Activated CD8-positive, alpha-beta T cell treated with anti-CD3 and anti-CD28 coated beads, Interleukin-2, amount 10 ng/mL, durations not matched to agents 7 days and 5 days (primary cell): Measurements from ENCODE around the gene MTURN. TPM values are rescaled to one million over a fixed set of nuclear protein-coding genes. Genes with fewer than 3 reads are reported as not detected.

ENCODE experiments used
- ATAC-seq: fragments of 150-1000 bp; cut with Tn5 transposase; one replicate; pipeline ENCODE4 v1.10.0; 2021; ENCODE audit warnings: moderate library complexity
- CTCF ChIA-PET: fragments of 350-600 bp; sonication (Branson Sonifier 250); formaldehyde crosslinking; loops from one replicate; lab custom pipeline; 2021; ENCODE audit warnings: antibody characterized with exemption; lab: Charles Lee
- POLR2A ChIA-PET: fragments of 350-600 bp; sonication (Branson Sonifier 250); formaldehyde crosslinking; loops from one replicate; lab custom pipeline; 2021; ENCODE audit warnings: antibody characterized with exemption; lab: Charles Lee
- DNase-seq: peaks from one replicate; pipeline ENCODE4 v3.0.0-alpha.2; 2020
- H3K27ac Mint-ChIP-seq: one replicate; pipeline ENCODE4 v1.8.0; 2021; ENCODE audit warnings: mild to moderate bottlenecking, mixed read lengths
- H3K27me3 Mint-ChIP-seq: one replicate; pipeline ENCODE4 v1.8.0; 2021; ENCODE audit warnings: low read depth, mixed read lengths
- H3K36me3 Mint-ChIP-seq: one replicate; pipeline ENCODE4 v1.8.0; 2021; ENCODE audit warnings: low read depth, mixed read lengths
- H3K4me1 Mint-ChIP-seq: one replicate; pipeline ENCODE4 v1.8.0; 2021; ENCODE audit warnings: low read depth, mixed read lengths
- H3K4me3 Mint-ChIP-seq: one replicate; pipeline ENCODE4 v1.8.0; 2021; ENCODE audit warnings: mild to moderate bottlenecking, mixed read lengths
- H3K9me3 Mint-ChIP-seq: one replicate; pipeline ENCODE4 v1.8.0; 2022; ENCODE audit warnings: mixed read lengths; ENCODE audit not compliant: insufficient read depth
- total RNA-seq, 2 experiments: library from RNA; stranded (reverse); gene quantifications; one replicate each; pipeline ENCODE4 v1.2.3, GENCODE V29; 2021

Gene MTURN
- total RNA-seq, 2 experiments from 2014 or later, result 1.1 to 1.3 TPM

DNA sequence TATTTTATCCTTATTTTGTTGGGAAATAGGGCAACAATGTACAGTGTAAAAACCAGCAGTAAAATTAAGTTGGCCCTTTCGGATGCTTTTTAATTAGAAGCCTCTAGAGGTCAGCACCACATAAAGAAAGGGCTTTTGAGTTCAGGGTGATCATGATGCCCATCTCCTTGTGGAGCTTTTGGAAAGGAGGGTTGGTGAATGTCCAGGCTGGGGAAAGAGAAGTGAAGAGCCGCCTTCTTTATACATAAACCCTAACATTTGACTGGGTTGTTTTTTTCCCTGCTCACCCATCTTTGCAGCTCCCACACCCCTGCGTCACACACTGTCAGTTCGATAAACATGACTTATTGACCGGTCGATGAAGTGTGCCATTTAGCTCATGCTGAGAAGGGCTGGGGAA lies 29.8 kb downstream of the MTURN start:
- ATAC-seq, result no peak
- POLR2A ChIA-PET, result interaction anchor here (1.1 to 1.9 kb wide), 2 partner anchors 20 to 120 kb away, joined by 3 to 5 read pairs; no protein-coding TSS in a partner anchor
- no peaks in the 10 kb centered on the region for H3K36me3 Mint-ChIP-seq
- CTCF ChIA-PET, result interaction anchor here (0.6 to 4.1 kb wide), 13 partner anchors 9 to 399 kb away, joined by 3 to 35 read pairs (median 3); partner anchors contain the start of genes GGCT, MTURN and NOD1
- H3K4me1 Mint-ChIP-seq, result peaks cover 43% of the 10 kb centered on the region
- H3K9me3 Mint-ChIP-seq, result no peaks in the 10 kb centered on the region
- H3K4me3 Mint-ChIP-seq, result no peak overlapping the region
- H3K27me3 Mint-ChIP-seq, result no peaks in the 10 kb centered on the region
- peak overlapping the region; percentile 12 for H3K27ac Mint-ChIP-seq
- no peak for DNase-seq

DNA sequence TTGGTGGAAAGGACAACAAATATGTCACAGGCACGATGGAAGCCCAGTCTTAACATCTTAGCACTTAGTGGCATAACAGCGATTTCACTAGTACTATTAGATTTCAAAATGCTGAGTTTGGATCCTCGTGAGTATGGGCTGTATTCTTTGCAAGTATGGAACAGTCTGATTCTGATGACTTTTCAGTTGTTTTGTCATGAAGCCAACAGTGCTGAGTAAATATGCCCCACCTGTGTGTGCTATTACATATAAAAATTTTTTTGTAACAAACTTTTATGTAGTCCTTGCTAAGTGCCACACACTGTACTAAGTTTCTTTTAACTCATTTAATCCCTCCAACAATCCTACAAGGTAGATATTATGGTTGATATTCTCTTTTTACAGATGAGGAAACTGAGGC lies 30.8 kb downstream of the MTURN start:
- CTCF ChIA-PET, result interaction anchor here (1.0 kb wide), 1 partner anchor 111 kb away, joined by 3 read pairs; no protein-coding TSS in a partner anchor
- POLR2A ChIA-PET, result no interaction called here
- Mint-ChIP-seq H3K9me3 (no peaks in the 10 kb centered on the region), H3K27ac (no peak overlapping the region), H3K4me3 (no peak overlapping the region), H3K4me1 (peaks cover 33% of the 10 kb centered on the region), H3K36me3 (no peaks in the 10 kb centered on the region), H3K27me3 (peaks cover 2% of the 10 kb centered on the region)
- DNase-seq, result no peak
- no peak for ATAC-seq

GRCh38 chr7:30166155-30166840 lies 31.5 kb downstream of the MTURN start:
- Mint-ChIP-seq H3K36me3 (no peaks in the 10 kb centered on the region), H3K27me3 (peaks cover 7% of the 10 kb centered on the region), H3K4me3 (no peak overlapping the region), H3K9me3 (no peaks in the 10 kb centered on the region), H3K4me1 (peaks cover 28% of the 10 kb centered on the region), H3K27ac (no peak overlapping the region)
- ATAC-seq (no peak), DNase-seq (no peak)
- CTCF ChIA-PET, result interaction anchor here (1.0 to 1.1 kb wide), 3 partner anchors 14 to 110 kb away, joined by 3 read pairs; no protein-coding TSS in a partner anchor
- POLR2A ChIA-PET, result no interaction called here

GRCh38 chr7:30166841-30167235 lies 32.1 kb downstream of the MTURN start:
- CTCF ChIA-PET, result interaction anchor here (1.0 to 1.1 kb wide), 3 partner anchors 13 to 109 kb away, joined by 3 read pairs; no protein-coding TSS in a partner anchor
- Mint-ChIP-seq H3K9me3 (no peaks in the 10 kb centered on the region), H3K36me3 (no peaks in the 10 kb centered on the region), H3K27ac (no peak overlapping the region), H3K27me3 (peaks cover 7% of the 10 kb centered on the region), H3K4me3 (no peak overlapping the region), H3K4me1 (peaks cover 27% of the 10 kb centered on the region)
- no peak for DNase-seq
- ATAC-seq, result no peak
- POLR2A ChIA-PET, result no interaction called here

DNA sequence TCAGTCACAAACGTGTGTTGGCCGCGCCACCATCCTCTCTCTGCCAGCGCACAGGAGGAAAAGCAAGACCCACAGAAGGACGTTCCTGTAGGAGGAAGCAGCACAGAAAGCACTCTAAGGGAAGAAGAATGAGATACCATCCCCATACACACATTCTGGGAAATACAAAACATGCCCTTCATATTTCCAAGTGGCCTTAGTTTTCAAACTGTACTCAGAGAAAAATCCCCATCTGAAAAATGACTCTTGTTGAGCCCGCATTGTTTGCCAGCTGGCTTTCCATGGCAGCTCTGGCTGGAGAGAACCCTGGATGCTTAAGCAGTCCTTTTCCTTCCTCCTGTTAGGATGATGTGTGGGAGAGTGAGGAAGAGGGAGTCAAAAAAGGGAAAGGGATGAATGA lies 33.1 kb downstream of the MTURN start:
- ATAC-seq, result no peak

DNA sequence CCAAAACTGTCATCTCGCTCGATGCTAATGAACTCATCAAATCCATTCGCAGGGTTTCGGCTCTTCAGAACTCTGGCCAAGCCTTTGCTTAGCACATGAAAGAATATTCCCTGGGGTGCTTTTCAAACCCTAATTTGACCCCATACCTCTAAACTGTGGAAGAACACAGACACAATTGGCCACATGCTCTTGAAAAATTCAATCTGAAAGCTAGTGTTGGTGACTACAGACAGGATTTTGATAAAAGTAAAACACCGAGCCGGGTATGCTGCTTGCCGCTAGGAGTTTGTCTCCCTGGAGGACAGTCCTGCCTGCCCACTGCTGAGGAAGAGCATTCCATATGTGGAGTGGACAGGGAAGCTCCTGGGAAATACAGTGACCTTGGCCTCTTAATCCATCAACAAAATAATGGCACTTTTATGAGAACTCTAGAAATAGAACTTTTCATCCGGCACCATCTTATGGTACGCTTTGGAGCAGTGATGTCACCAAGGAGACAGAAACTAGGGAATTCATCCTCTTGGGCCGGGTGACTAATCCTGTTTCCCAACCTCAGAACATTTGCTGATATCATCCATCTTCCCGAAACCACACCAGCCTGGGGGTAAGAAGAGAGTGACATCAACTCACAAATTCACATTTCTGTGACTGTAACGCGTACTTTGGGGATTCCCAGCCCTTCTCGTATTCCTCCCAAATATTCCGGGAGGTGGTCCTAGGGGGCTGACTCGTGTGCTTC lies 34.2 kb downstream of the MTURN start:
- POLR2A ChIA-PET, result interaction anchor here (0.6 kb wide), 1 partner anchor 36 kb away, joined by 4 read pairs; no protein-coding TSS in a partner anchor
- no peak for DNase-seq
- no peak overlapping the region for H3K4me3 Mint-ChIP-seq
- peaks cover 7% of the 10 kb centered on the region for H3K27me3 Mint-ChIP-seq
- no peaks in the 10 kb centered on the region for H3K36me3 Mint-ChIP-seq
- no peaks in the 10 kb centered on the region for H3K9me3 Mint-ChIP-seq
- peaks cover 6% of the 10 kb centered on the region for H3K4me1 Mint-ChIP-seq
- no peak overlapping the region for H3K27ac Mint-ChIP-seq
- ATAC-seq, result no peak
- CTCF ChIA-PET, result interaction anchor here (1.4 kb wide), 1 partner anchor 378 kb away, joined by 4 read pairs; no protein-coding TSS in a partner anchor

More for the DNA sequence above, 33.1 kb downstream of the MTURN start:
- ChIA-PET CTCF (interaction anchor here (1.4 kb wide), 1 partner anchor 379 kb away, joined by 4 read pairs; no protein-coding TSS in a partner anchor), POLR2A (no interaction called here)
- Mint-ChIP-seq H3K4me1 (peaks cover 17% of the 10 kb centered on the region), H3K27me3 (peaks cover 7% of the 10 kb centered on the region), H3K4me3 (no peak overlapping the region), H3K9me3 (no peaks in the 10 kb centered on the region), H3K36me3 (no peaks in the 10 kb centered on the region), H3K27ac (no peak overlapping the region)
- no peak for DNase-seq

- ChIA-PET CTCF (interaction anchor here (1.4 kb wide), 1 partner anchor 378 kb away, joined by 4 read pairs; no protein-coding TSS in a partner anchor), POLR2A (no interaction called here)
- no peaks in the 10 kb centered on the region for H3K9me3 Mint-ChIP-seq
- H3K27me3 Mint-ChIP-seq, result peaks cover 7% of the 10 kb centered on the region
- H3K4me1 Mint-ChIP-seq, result peaks cover 2% of the 10 kb centered on the region
- ATAC-seq, result no peak
- H3K4me3 Mint-ChIP-seq, result no peak overlapping the region
- H3K27ac Mint-ChIP-seq, result no peak overlapping the region
- no peaks in the 10 kb centered on the region for H3K36me3 Mint-ChIP-seq
- no peak for DNase-seq
Observed at GRCh38 chr7:30169579-30169978, 34.8 kb downstream of the MTURN start.

DNA sequence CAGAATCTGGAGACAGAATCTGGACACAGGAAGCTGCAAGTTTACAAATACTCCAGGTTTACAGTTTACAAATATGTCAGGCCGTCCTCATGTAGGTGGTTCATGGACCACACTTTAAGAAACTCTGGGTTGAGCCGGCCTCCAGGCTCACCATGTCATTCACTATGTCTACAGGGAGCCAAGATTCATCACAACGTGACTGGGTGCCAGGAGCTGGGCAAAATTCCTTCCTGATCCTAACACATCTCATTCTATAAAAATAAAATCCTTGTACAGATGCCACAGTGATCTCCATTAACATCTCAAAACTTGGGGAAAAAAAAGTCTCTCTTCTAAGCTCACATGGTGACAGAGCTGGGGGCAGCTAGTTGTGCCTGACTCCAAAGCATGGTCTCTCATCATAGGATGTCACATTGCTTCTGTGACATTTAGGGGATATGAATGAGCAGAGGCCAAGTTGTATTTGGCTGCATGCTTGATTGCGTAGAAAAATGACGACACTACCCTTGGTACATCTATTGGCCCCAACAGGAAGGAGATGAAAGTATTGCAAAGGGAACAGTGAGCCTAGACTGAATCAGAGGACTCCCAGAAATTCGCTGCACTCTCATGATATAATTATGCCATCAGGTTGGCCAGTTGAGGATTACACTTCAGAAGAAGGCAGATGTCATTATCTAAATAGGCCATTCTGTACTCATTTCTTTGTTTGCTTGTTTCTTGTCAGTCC lies 35.9 kb downstream of the MTURN start:
- Mint-ChIP-seq H3K4me1 (no peaks in the 10 kb centered on the region), H3K36me3 (no peaks in the 10 kb centered on the region), H3K27ac (no peak overlapping the region), H3K27me3 (peaks cover 7% of the 10 kb centered on the region), H3K9me3 (no peaks in the 10 kb centered on the region), H3K4me3 (no peak overlapping the region)
- ChIA-PET POLR2A (interaction anchor here (0.5 kb wide), 1 partner anchor 68 kb away, joined by 4 read pairs; no protein-coding TSS in a partner anchor), CTCF (interaction anchor here (1.3 kb wide), 1 partner anchor 105 kb away, joined by 6 read pairs; no protein-coding TSS in a partner anchor)
- ATAC-seq (no peak), DNase-seq (no peak)

- ATAC-seq (no peak), DNase-seq (no peak)
- CTCF ChIA-PET, result no interaction called here
- Mint-ChIP-seq H3K9me3 (no peaks in the 10 kb centered on the region), H3K27ac (no peak overlapping the region), H3K4me3 (no peak overlapping the region), H3K4me1 (no peaks in the 10 kb centered on the region), H3K36me3 (no peaks in the 10 kb centered on the region), H3K27me3 (peaks cover 7% of the 10 kb centered on the region)
- POLR2A ChIA-PET, result no interaction called here
Observed at GRCh38 chr7:30171766-30172447, 37.1 kb downstream of the MTURN start.

DNA sequence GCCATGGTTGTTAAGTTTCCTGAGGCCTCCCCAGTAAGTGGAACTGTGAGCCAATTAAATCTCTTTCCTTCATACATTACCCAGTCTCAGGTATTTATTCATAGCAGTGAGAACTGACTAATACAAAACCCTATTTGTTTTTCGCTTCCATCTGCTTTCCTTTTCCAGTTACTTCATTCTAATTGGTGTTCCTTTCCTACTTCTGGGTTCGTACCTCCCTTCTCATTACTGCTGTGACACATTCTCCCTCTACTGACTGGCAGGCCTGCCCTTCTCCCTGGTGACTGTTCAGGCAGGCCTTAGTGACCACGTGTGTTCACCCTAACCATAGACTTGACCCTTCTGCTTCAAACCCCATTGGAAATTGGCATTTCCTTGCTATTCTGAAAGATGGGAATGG lies 37.7 kb downstream of the MTURN start:
- Mint-ChIP-seq H3K36me3 (no peaks in the 10 kb centered on the region), H3K9me3 (no peaks in the 10 kb centered on the region), H3K27ac (no peak overlapping the region), H3K4me3 (no peak overlapping the region), H3K27me3 (peaks cover 7% of the 10 kb centered on the region), H3K4me1 (no peaks in the 10 kb centered on the region)
- ChIA-PET POLR2A (no interaction called here), CTCF (interaction anchor here (2.0 kb wide), 1 partner anchor 8 kb away, joined by 10 read pairs; no protein-coding TSS in a partner anchor)
- no peak for ATAC-seq
- no peak for DNase-seq
